Measurements from ENCODE around the gene KDM3B. TPM values are rescaled to one million over a fixed set of nuclear protein-coding genes. Genes with fewer than 3 reads are reported as not detected.

KDM3B gene
- total and polyA plus RNA-seq, 2 donors = 40.0 to 43.2 TPM

DNA sequence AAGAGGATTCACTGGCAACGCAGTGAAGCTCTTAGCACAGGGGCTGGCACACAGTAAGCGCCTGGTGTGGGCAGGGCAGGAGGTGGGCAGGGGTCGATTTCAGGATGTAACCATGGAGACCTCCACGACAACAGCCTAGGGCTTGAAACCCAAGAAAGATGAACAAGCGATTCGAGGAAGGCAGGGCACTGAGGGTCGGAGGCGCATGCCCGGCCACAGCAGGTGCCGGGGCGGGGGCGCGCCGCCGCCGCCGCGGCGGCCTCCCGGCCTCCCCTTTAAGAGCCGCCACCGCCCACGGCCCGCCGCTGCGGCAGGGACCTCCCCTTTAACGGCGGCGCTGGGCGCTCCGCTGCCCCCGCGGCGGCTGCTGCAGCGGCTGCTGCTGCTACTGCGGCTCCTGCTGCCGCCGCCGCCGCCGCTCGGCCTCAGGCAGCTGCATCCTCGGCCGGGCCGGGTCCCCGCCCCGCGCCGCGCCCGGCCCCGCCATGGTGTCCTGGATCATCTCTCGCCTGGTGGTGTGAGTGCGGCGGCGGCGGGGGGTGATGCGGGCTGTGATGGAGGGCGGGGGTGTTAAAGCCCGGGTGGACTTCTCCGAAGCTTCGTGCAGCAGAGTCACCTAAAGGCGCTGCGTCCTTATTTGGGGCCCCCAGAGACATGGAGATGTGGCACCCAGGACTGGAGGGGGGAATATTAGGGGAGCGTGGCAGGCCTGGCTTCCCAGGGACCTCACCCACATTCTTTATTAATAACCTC is 86.4 kb downstream of the KDM3B start, which contains the start of gene REEP2:
Gene REEP2 (plus strand): TSS at position 334 of the 753 bp plus-strand sequence. CDS start 152 bp downstream, at position 486.
- H3K27me3 ChIP-seq (ENCODE audit: control insufficient read depth in 2 of 2, insufficient read depth in 1 of 2, low read length in 1 of 2) = peaks cover 0 to 16% of the 10 kb centered on the region in 2 donors
- H3K27ac ChIP-seq (ENCODE audit: low read depth in 1 of 2, low read length in 1 of 2) = no peak within 1 kb of the TSS
- WGBS = 1% methylated on average over 65 of the region's 65 CpGs
- peaks cover 24 to 25% of the 10 kb centered on the region in 2 donors for H3K36me3 ChIP-seq (ENCODE audit: control insufficient read depth in 2 of 2, insufficient read depth in 2 of 2, low read length in 1 of 2)
- peak in 4 of 9 donors; percentile 42 to 72 (median 57) for DNase-seq (ENCODE audit: low read depth in 6 of 9, low spot score in 9 of 9)
- H3K9me3 ChIP-seq (ENCODE audit: control insufficient read depth in 2 of 2, insufficient read depth in 1 of 2, low read length in 1 of 2) = no peaks in the 10 kb centered on the region
- peaks cover 0 to 17% of the 10 kb centered on the region in 2 donors for H3K4me1 ChIP-seq (ENCODE audit: control insufficient read depth in 2 of 2, insufficient read depth in 2 of 2, low read length in 2 of 2)
- peak within 1 kb of the TSS; percentile 13 to 56 for H3K4me3 ChIP-seq (ENCODE audit: low read length in 2 of 2)

- peaks cover 19 to 21% of the 10 kb centered on the region in 2 donors for H3K36me3 ChIP-seq (ENCODE audit: control insufficient read depth in 2 of 2, insufficient read depth in 2 of 2, low read length in 1 of 2)
- peak overlapping the region in 1 of 2 donors; percentile 56 for H3K4me3 ChIP-seq (ENCODE audit: low read length in 2 of 2)
- WGBS = 75% methylated on average over 20 of the region's 20 CpGs
- DNase-seq (ENCODE audit: low read depth in 6 of 9, low spot score in 9 of 9) = no peak
- no peaks in the 10 kb centered on the region for H3K9me3 ChIP-seq (ENCODE audit: control insufficient read depth in 2 of 2, insufficient read depth in 1 of 2, low read length in 1 of 2)
- H3K4me1 ChIP-seq (ENCODE audit: control insufficient read depth in 2 of 2, insufficient read depth in 2 of 2, low read length in 2 of 2) = peaks cover 0 to 17% of the 10 kb centered on the region in 2 donors
- H3K27me3 ChIP-seq (ENCODE audit: control insufficient read depth in 2 of 2, insufficient read depth in 1 of 2, low read length in 1 of 2) = peaks cover 0 to 16% of the 10 kb centered on the region in 2 donors
- H3K27ac ChIP-seq (ENCODE audit: low read depth in 1 of 2, low read length in 1 of 2) = no peak overlapping the region
Measured at GRCh38 chr5:138439477-138440158, 87.1 kb downstream of the KDM3B start.

- peaks cover 11 to 13% of the 10 kb centered on the region in 2 donors for H3K36me3 ChIP-seq (ENCODE audit: control insufficient read depth in 2 of 2, insufficient read depth in 2 of 2, low read length in 1 of 2)
- DNase-seq (ENCODE audit: low read depth in 6 of 9, low spot score in 9 of 9) = no peak
- no peak overlapping the region for H3K4me3 ChIP-seq (ENCODE audit: low read length in 2 of 2)
- WGBS = 95% methylated on average over 17 of the region's 17 CpGs
- peaks cover 0 to 17% of the 10 kb centered on the region in 2 donors for H3K4me1 ChIP-seq (ENCODE audit: control insufficient read depth in 2 of 2, insufficient read depth in 2 of 2, low read length in 2 of 2)
- no peaks in the 10 kb centered on the region for H3K9me3 ChIP-seq (ENCODE audit: control insufficient read depth in 2 of 2, insufficient read depth in 1 of 2, low read length in 1 of 2)
- peaks cover 0 to 16% of the 10 kb centered on the region in 2 donors for H3K27me3 ChIP-seq (ENCODE audit: control insufficient read depth in 2 of 2, insufficient read depth in 1 of 2, low read length in 1 of 2)
- no peak overlapping the region for H3K27ac ChIP-seq (ENCODE audit: low read depth in 1 of 2, low read length in 1 of 2)
Measured at GRCh38 chr5:138440159-138441073, 87.9 kb downstream of the KDM3B start.

GRCh38 chr5:138441221-138441620 is 88.7 kb downstream of the KDM3B start:
- 98% methylated on average over 9 of the region's 9 CpGs for WGBS
- no peaks in the 10 kb centered on the region for H3K9me3 ChIP-seq (ENCODE audit: control insufficient read depth in 2 of 2, insufficient read depth in 1 of 2, low read length in 1 of 2)
- peaks cover 0 to 17% of the 10 kb centered on the region in 2 donors for H3K4me1 ChIP-seq (ENCODE audit: control insufficient read depth in 2 of 2, insufficient read depth in 2 of 2, low read length in 2 of 2)
- H3K27me3 ChIP-seq (ENCODE audit: control insufficient read depth in 2 of 2, insufficient read depth in 1 of 2, low read length in 1 of 2) = peaks cover 0 to 16% of the 10 kb centered on the region in 2 donors
- no peak overlapping the region for H3K27ac ChIP-seq (ENCODE audit: low read depth in 1 of 2, low read length in 1 of 2)
- peaks cover 4 to 6% of the 10 kb centered on the region in 2 donors for H3K36me3 ChIP-seq (ENCODE audit: control insufficient read depth in 2 of 2, insufficient read depth in 2 of 2, low read length in 1 of 2)
- no peak for DNase-seq (ENCODE audit: low read depth in 6 of 9, low spot score in 9 of 9)
- H3K4me3 ChIP-seq (ENCODE audit: low read length in 2 of 2) = no peak overlapping the region

- no peak for DNase-seq (ENCODE audit: low read depth in 6 of 9, low spot score in 9 of 9)
- Histone ChIP-seq H3K4me1 (ENCODE audit: control insufficient read depth in 2 of 2, insufficient read depth in 2 of 2, low read length in 2 of 2) (peaks cover 0 to 8% of the 10 kb centered on the region in 2 donors), H3K27me3 (ENCODE audit: control insufficient read depth in 2 of 2, insufficient read depth in 1 of 2, low read length in 1 of 2) (peaks cover 0 to 13% of the 10 kb centered on the region in 2 donors), H3K27ac (ENCODE audit: low read depth in 1 of 2, low read length in 1 of 2) (no peak overlapping the region), H3K36me3 (ENCODE audit: control insufficient read depth in 2 of 2, insufficient read depth in 2 of 2, low read length in 1 of 2) (no peaks in the 10 kb centered on the region), H3K9me3 (ENCODE audit: control insufficient read depth in 2 of 2, insufficient read depth in 1 of 2, low read length in 1 of 2) (no peaks in the 10 kb centered on the region), H3K4me3 (ENCODE audit: low read length in 2 of 2) (no peak overlapping the region)
- WGBS = 96% methylated on average over 13 of the region's 13 CpGs
Measured at GRCh38 chr5:138444078-138444773, 91.7 kb downstream of the KDM3B start.

GRCh38 chr5:138444774-138445546 is 92.5 kb downstream of the KDM3B start:
- H3K9me3 ChIP-seq (ENCODE audit: control insufficient read depth in 2 of 2, insufficient read depth in 1 of 2, low read length in 1 of 2) = no peaks in the 10 kb centered on the region
- H3K27ac ChIP-seq (ENCODE audit: low read depth in 1 of 2, low read length in 1 of 2) = no peak overlapping the region
- H3K4me1 ChIP-seq (ENCODE audit: control insufficient read depth in 2 of 2, insufficient read depth in 2 of 2, low read length in 2 of 2) = peaks cover 0 to 9% of the 10 kb centered on the region in 2 donors
- no peaks in the 10 kb centered on the region for H3K36me3 ChIP-seq (ENCODE audit: control insufficient read depth in 2 of 2, insufficient read depth in 2 of 2, low read length in 1 of 2)
- peaks cover 0 to 6% of the 10 kb centered on the region in 2 donors for H3K27me3 ChIP-seq (ENCODE audit: control insufficient read depth in 2 of 2, insufficient read depth in 1 of 2, low read length in 1 of 2)
- WGBS = 96% methylated on average over 22 of the region's 22 CpGs
- no peak for DNase-seq (ENCODE audit: low read depth in 6 of 9, low spot score in 9 of 9)
- no peak overlapping the region for H3K4me3 ChIP-seq (ENCODE audit: low read length in 2 of 2)

DNA sequence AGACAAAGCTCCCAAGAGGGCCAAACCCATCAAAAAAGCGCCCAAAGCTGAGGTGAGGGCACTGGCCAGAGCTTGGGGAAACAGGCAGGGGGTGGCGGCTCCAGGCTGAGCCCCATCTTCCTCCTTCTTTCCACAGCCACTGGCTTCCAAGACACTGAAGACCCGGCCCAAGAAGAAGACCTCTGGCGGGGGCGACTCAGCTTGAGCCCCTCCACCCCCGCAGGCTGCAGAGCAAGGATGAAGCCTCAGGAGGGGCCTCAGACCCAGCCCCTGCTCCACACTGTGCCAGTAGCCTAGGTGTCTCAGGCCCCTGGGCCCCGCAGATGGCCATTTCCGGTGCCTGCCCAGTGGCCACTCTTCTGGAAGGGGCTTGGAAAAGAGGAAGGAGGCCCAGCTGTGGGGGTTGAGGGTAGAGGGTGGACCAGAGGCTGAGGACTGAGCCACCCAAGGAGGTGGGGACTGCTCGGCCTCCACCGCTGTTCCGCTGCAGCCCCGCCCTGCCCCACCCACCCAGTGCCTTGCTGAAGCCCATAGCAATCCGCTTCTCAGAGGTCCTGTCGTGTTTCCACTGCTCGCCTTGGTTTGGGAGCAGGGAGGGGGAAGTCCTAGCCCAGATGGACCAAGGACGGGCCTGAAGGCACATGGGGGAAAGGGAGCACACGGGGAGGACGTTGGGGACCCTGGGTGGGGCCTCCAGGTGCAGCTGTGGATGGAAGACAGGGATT is 93.2 kb downstream of the KDM3B start:
- Histone ChIP-seq H3K4me3 (ENCODE audit: low read length in 2 of 2) (no peak overlapping the region), H3K36me3 (ENCODE audit: control insufficient read depth in 2 of 2, insufficient read depth in 2 of 2, low read length in 1 of 2) (no peaks in the 10 kb centered on the region), H3K9me3 (ENCODE audit: control insufficient read depth in 2 of 2, insufficient read depth in 1 of 2, low read length in 1 of 2) (no peaks in the 10 kb centered on the region), H3K27me3 (ENCODE audit: control insufficient read depth in 2 of 2, insufficient read depth in 1 of 2, low read length in 1 of 2) (peaks cover 0 to 3% of the 10 kb centered on the region in 2 donors), H3K27ac (ENCODE audit: low read depth in 1 of 2, low read length in 1 of 2) (no peak overlapping the region), H3K4me1 (ENCODE audit: control insufficient read depth in 2 of 2, insufficient read depth in 2 of 2, low read length in 2 of 2) (peaks cover 2 to 10% of the 10 kb centered on the region in 2 donors)
- WGBS = 96% methylated on average over 18 of the region's 18 CpGs
- no peak for DNase-seq (ENCODE audit: low read depth in 6 of 9, low spot score in 9 of 9)

Data from thymus (tissue), 11 donors.